Heart right ventricle (tissue), 16 donors: Measurements from ENCODE around the gene ADGRA1. TPM values are rescaled to one million over a fixed set of nuclear protein-coding genes. Genes with fewer than 3 reads are reported as not detected.

Source experiments
- ATAC-seq, 8 donors: fragments of 200-7000 bp; cut with Tn5 transposase; one replicate each; pipeline ENCODE4 v1.9.1; 2020; ENCODE audit warnings: mild to moderate bottlenecking in 8 of 8, moderate library complexity in 8 of 8, moderate number of reproducible peaks in 1 of 8
- DNase-seq, 2 donors: peaks; one replicate each; pipeline ENCODE4 v3.0.0-alpha.2; 2020
- H3K27ac ChIP-seq, 10 donors: fragments of 200-600 bp; sonication (generic) in 2 of 10; one replicate each; pipeline versions ENCODE4 v1.5.0 to v1.8.0; 2020 to 2022; ENCODE audit warnings: mild to moderate bottlenecking in 3 of 10
- H3K27me3 ChIP-seq, 7 donors: fragments of 200-600 bp; one replicate each; pipeline ENCODE4 v1.8.0; 2021 to 2022; ENCODE audit warnings: mild to moderate bottlenecking in 2 of 7
- H3K36me3 ChIP-seq, 9 donors: fragments of 200-600 bp; sonication (generic) in 1 of 9; one replicate each; pipeline versions ENCODE4 v1.5.0 to v1.8.0; 2020 to 2022; ENCODE audit warnings: mild to moderate bottlenecking in 2 of 9
- H3K4me1 ChIP-seq, 9 donors: fragments of 200-600 bp; sonication (generic) in 1 of 9; one replicate each; pipeline versions ENCODE4 v1.5.0 to v1.8.0; 2020 to 2022; ENCODE audit warnings: mild to moderate bottlenecking in 4 of 9
- H3K4me3 ChIP-seq, 10 donors: fragments of 200-600 bp; sonication (generic) in 2 of 10; one replicate each; pipeline versions ENCODE4 v1.5.0 to v1.8.0; 2020 to 2022; ENCODE audit warnings: mild to moderate bottlenecking in 7 of 10, moderate library complexity in 2 of 10
- H3K9me3 ChIP-seq, 11 donors: fragments of 200-600 bp in 10 of 11; sonication (generic) in 2 of 11; one replicate each; pipeline versions ENCODE4 v1.5.0 to v1.8.0; 2013 to 2022; ENCODE audit warnings: mild to moderate bottlenecking in 2 of 11, control low read depth in 1 of 11, moderate library complexity in 1 of 11
- CTCF ChIP-seq, 9 donors: fragments of 200-600 bp; sonication (generic) in 2 of 9; IDR thresholded peaks; one replicate each; pipeline versions ENCODE4 v1.5.0 to v1.8.0; 2021 to 2022; ENCODE audit warnings: antibody characterized with exemption in 9 of 9, mild to moderate bottlenecking in 5 of 9, moderate library complexity in 1 of 9
- WGBS, 2 donors: extraction: QIAGEN DNeasy Blood & Tissue Kit; methylation state at CpG; one replicate each; pipeline ENCODE4 v1.1.7; 2013; ENCODE audit warnings: inconsistent platforms in 1 of 2; 5-methylcytosine and 5-hydroxymethylcytosine counted together
- intact Hi-C, 10 donors: fragments of 100-400 bp; cut with DNase I; formaldehyde crosslinking; loops; one replicate each; pipeline versions ENCODE4 v1.11.1 to v1.14.2; 2022
- polyA plus RNA-seq, 2 donors: library from polyadenylated mRNA; stranded (reverse); fragments of 200-250 nt; gene quantifications; one replicate each; pipeline ENCODE4 v1.2.3, GENCODE V29; 2013
- total RNA-seq, 10 donors: library from RNA; stranded (reverse); fragmentation: NEBNext Ultra II Directional in 3 of 10; extraction: Animal tissue kit (Norgen Biotek cat#: 25700) in 3 of 10; gene quantifications; one replicate each; pipeline versions ENCODE4 v1.2.1 to v1.2.4, GENCODE V29; 2021 to 2023
- donor health status: Arrhythmogenic right ventricular cardiomyopathy.
- donor health status: ischemic (EF 13 %, LVEDD 7.1; RV severe dilation, severe dysfunction).
- donor health status: healthy with polysubstance abuse.
- donor health status: DM: no; HTN: yes; CAD: no.
- donor health status: DM: no; HTN: no; CAD: no.
- donor health status: ischemic (EF 25% LVEDD 6.9; RV normal size, moderate dysfunction).
- donor health status: ischemic (EF 25% LVEDD 5.7; RV mildly dilated, moderate dysfunction).
- donor health status: healthy.
- donor health status: DM: yes; HTN: yes; CAD: no.
- donor health status: Ischemic cardiomyopathy.
- donor health status: ischemic (EF 35%, LVEDD 5.7; RV mildly dilated, moderate dysfunction).
- donor health status: nonischemic (EF 11% LVEDD 7.7; RV severe dilation, severe dysfunction).
- donor health status: DM: yes; HTN: yes; CAD: no.
- donor health status: PGD.
- donor health status: ischemic (EF 29% LVEDD 5.4; RV normal size, mild dysfunction).
- donor health status: nonischemic (EF 23%, LVEDD 6.1; RV moderate dilation, normal function).

ADGRA1 gene
- total and polyA plus RNA-seq, 12 donors = under 0.01 to 0.21 (median 0.11) TPM; not detected in 6

- intact Hi-C loops = no loop called here
- no peak for DNase-seq
- WGBS, 2 donors = 86 to 91% methylated on average over 33 of the region's 33 CpGs
Measured at GRCh38 chr10:133180192-133180964, 92.7 kb downstream of the ADGRA1 start.

GRCh38 chr10:133180965-133181639, 93.4 kb downstream of the ADGRA1 start:
- no peaks in the 10 kb centered on the region for H3K4me1 ChIP-seq
- peaks cover 0 to 11% (median 0%) of the 10 kb centered on the region in 11 donors for H3K9me3 ChIP-seq
- DNase-seq (no peak), ATAC-seq (no peak)
- no peaks in the 10 kb centered on the region for H3K36me3 ChIP-seq
- H3K4me3 ChIP-seq = no peak overlapping the region
- H3K27me3 ChIP-seq = peaks cover 0 to 33% (median 23%) of the 10 kb centered on the region in 7 donors
- intact Hi-C loops = no loop called here
- WGBS, 2 donors = 88% methylated on average over 23 of the region's 23 CpGs
- no peak overlapping the region for H3K27ac ChIP-seq
- TF ChIP-seq CTCF (IDR thresholded peaks at IDR 0.05) = no peak

More at GRCh38 chr10:133180192-133180964, 92.7 kb downstream of the ADGRA1 start:
- Histone ChIP-seq H3K27me3 (peaks cover 0 to 30% (median 21%) of the 10 kb centered on the region in 7 donors), H3K36me3 (no peaks in the 10 kb centered on the region), H3K27ac (no peak overlapping the region), H3K4me1 (no peaks in the 10 kb centered on the region), H3K4me3 (no peak overlapping the region), H3K9me3 (peaks cover 0 to 11% (median 0%) of the 10 kb centered on the region in 11 donors)
- no peak for TF ChIP-seq CTCF (IDR thresholded peaks at IDR 0.05)
- ATAC-seq = no peak

Other genes starting within 250 kb of the ADGRA1 start
- 1 to 10 TPM in 7 of 10 donors, under 1 TPM in 3; 0.61 to 1.9 (median 1.2) TPM for gene CFAP46, start 145.4 kb upstream of the ADGRA1 start, total RNA-seq
- gene CFAP46, start 145.4 kb upstream of the ADGRA1 start, polyA plus RNA-seq = under 1 TPM; 0.36 to 0.88 TPM
- gene KNDC1, start 72.3 kb downstream of the ADGRA1 start, total RNA-seq = under 1 TPM in 8 of 10 donors, not detected in 2; 0.04 to 0.88 (median 0.20) TPM
- under 1 TPM in 1 of 2 donors, not detected in 1; 0.07 TPM for gene KNDC1, start 72.3 kb downstream of the ADGRA1 start, polyA plus RNA-seq
- not detected for gene UTF1, start 142.3 kb downstream of the ADGRA1 start, total RNA-seq
- gene UTF1, start 142.3 kb downstream of the ADGRA1 start, polyA plus RNA-seq = not detected
- 1 to 10 TPM in 1 of 10 donors, under 1 TPM in 8, not detected in 1; 0.19 to 1.5 (median 0.42) TPM for gene VENTX, start 149.9 kb downstream of the ADGRA1 start, total RNA-seq
- 1 to 10 TPM in 1 of 2 donors, under 1 TPM in 1; 0.83 to 1.3 TPM for gene VENTX, start 149.9 kb downstream of the ADGRA1 start, polyA plus RNA-seq
- 1 to 10 TPM; 1.1 to 6.5 (median 1.7) TPM for gene ADAM8, start 188.9 kb downstream of the ADGRA1 start, total RNA-seq
- 1 to 10 TPM in 1 of 2 donors, under 1 TPM in 1; 0.88 to 1.4 TPM for gene ADAM8, start 188.9 kb downstream of the ADGRA1 start, polyA plus RNA-seq
- gene TUBGCP2, start 220.9 kb downstream of the ADGRA1 start, total RNA-seq = 10 to 100 TPM; 31.5 to 48.3 (median 36.9) TPM
- 10 to 100 TPM; 37.5 to 77.6 TPM for gene TUBGCP2, start 220.9 kb downstream of the ADGRA1 start, polyA plus RNA-seq
- 10 to 100 TPM; 30.6 to 54.6 (median 43.5) TPM for gene ZNF511, start 221.0 kb downstream of the ADGRA1 start, total RNA-seq
- 100 to 1,000 TPM in 1 of 2 donors, 10 to 100 TPM in 1; 38.7 to 129 TPM for gene ZNF511, start 221.0 kb downstream of the ADGRA1 start, polyA plus RNA-seq
- under 1 TPM in 1 of 10 donors, not detected in 9; 0.77 TPM for gene CALY, start 249.0 kb downstream of the ADGRA1 start, total RNA-seq
- under 1 TPM in 1 of 2 donors, not detected in 1; 0.09 TPM for gene CALY, start 249.0 kb downstream of the ADGRA1 start, polyA plus RNA-seq